Germinal center (tissue), 1 donor: ENCODE results near the gene PYGB.
A peak's percentile ranks its signal among the peaks of the same experiment; 100 is the strongest.
"Not testable (repeated sequence)": the region's sequence is repeated elsewhere in the genome, so short reads cannot be mapped to it uniquely, and the experiment has no call there.

Source experiments
- DNase-seq: peaks from one replicate; pipeline ENCODE4 v3.0.0; 2012; ENCODE audit warnings: mixed read lengths, low spot score

PYGB gene

GRCh38 chr20:25314497-25315417, 66.9 kb downstream of the PYGB start:
- no peak for DNase-seq

GRCh38 chr20:25315418-25316210, 67.7 kb downstream of the PYGB start:
- no peak for DNase-seq

DNA sequence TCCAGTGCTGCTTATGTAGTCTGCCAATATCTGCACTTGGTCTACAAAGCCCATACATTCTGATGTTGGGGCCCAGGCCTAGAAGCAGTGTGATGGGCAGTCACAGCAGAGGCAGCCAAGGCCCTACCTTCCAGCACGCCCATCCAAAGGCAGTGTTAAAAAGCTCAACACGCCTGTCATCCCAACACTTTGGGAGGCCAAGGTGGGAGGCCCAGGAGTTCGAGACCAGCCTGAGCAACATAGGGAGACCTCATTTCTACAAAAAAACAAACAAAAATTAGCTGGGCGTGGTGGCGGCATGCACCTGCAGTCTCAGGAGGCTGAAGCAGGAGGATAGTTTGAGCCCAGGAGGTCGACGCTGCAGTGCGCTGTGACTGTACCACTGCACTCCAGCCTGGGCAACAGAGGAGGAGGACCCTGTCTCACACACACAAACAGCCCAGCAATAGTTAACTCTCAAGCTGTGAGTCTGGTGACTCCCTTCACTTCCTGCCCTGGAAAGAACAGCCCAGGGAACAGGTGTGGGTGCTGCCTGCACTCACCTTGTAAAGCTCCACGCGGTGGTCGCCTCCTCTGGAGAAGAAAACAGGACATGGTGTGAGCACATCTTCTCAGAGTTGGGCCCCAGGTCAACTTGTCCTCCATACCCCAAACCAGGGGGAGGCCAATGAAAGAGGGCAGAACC, 68.8 kb downstream of the PYGB start:
- no peak for DNase-seq

GRCh38 chr20:25317351-25318075, 69.6 kb downstream of the PYGB start:
- DNase-seq: no peak

DNA sequence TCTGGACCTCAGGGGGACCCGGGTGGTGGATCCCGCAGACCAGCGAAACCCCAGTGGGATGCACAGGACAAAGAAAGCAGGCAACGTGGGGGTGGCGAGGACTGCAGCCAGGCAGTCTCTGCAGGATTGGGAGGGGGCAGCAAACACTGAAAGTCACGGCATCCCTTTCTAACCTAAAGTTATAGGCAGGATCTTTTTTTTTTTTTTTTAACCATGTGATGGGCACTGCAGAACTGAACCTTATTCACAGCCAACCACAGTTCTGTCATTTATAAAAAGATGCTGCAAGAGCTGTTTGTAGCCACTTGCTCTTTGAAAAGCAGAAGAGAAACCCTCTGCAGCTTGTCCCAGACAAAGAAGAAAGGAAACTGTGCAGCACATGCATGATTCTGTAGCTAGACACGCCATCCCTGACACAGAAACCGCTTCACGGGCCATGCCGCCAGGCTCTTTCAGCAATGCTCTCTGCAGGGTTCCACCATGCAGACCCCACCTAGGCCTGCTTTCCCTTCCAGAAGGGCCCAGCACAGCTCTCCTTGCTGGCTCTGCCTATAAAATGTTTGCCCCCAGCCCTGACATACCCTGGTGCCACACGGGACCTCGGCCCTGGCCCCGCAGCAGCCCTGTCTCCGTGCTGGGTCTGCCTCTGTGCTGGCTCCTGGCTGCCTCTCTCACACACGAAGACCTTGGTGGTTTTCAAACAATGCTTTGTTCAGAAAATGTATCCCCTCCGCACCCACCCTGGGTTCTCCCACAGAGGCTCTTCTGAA, 70.8 kb downstream of the PYGB start:
- DNase-seq: peak; percentile 67

- no peak for DNase-seq
These were observed 71.6 kb downstream of the PYGB start for GRCh38 chr20:25319241-25320034.

GRCh38 chr20:25320035-25320800, 72.3 kb downstream of the PYGB start:
- DNase-seq: no peak

DNA sequence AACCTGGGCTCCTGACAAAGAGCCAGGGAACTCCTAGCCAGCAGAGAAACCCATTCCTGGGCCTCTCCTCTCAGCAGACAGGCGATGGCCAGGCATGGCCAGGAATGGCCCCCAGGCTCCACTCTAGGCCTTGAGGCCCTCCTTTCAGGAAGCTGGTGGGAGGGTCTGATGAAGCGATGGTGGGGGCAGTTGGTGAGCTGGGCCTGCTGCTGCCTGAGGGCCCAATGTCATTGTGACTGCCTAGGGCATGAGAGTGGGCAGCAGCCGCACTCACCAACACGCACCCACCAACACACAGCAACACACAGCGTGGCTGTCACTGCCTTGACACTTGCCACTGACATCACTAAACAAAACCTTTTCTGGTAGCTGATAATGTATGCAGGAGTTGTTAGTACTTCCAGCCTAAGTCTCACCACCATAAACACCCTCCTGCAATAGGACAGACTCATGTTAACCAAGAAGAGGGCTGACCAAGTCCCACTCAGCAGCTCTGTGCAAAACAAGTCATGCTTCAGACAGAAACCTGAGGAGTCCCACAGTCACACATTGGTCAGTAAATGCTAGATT, 73.5 kb downstream of the PYGB start:
- no peak for DNase-seq

- DNase-seq: no peak
These were observed 74.1 kb downstream of the PYGB start for GRCh38 chr20:25321991-25322390.

GRCh38 chr20:25323496-25324246, 75.8 kb downstream of the PYGB start:
- no peak for DNase-seq

- DNase-seq: no peak
These were observed 76.5 kb downstream of the PYGB start for GRCh38 chr20:25324412-25324811.

DNA sequence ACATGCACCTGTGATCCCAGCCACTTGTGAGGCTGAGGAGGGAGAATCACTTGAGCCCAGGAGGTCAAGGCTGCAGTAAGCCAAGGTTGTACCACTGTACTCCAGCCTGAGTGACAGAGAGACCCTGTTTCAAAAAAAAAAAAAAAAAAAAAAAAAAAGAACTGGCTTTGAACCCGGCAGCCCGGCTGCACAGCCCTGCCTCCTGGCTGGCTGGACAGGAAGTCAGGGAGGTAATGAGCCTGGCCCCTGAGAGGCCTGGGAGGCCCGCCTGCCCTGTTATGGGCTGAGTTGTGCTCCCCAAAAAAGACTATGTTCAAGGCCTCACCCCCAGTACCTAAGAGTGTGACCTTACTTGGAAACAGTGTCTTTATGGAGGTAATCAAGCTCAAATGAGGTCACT, 77.2 kb downstream of the PYGB start:
- DNase-seq: no peak

GRCh38 chr20:25325997-25326396, 78.1 kb downstream of the PYGB start:
- DNase-seq: no peak

GRCh38 chr20:25327521-25328235, 79.8 kb downstream of the PYGB start:
- no peak for DNase-seq

- no peak for DNase-seq
These were observed 81.1 kb downstream of the PYGB start for GRCh38 chr20:25328954-25329498.

GRCh38 chr20:25334972-25335371, 87.1 kb downstream of the PYGB start:
- not testable (repeated sequence) for DNase-seq
